Caco-2 (cell line): ENCODE measurements around the gene TTC24. TPM values are rescaled to one million over a fixed set of nuclear protein-coding genes. Genes with fewer than 3 reads are reported as not detected.

Source experiments
- BruUV-seq: library from RNA; stranded (reverse); fragments of 400-500 nt; replicated peaks from 2 replicates; lab custom pipeline; 2021; lab: Mats Ljungman, UMichigan
- CTCF ChIA-PET: fragments of 300-600 bp; sonication (Branson Sonifier 250); formaldehyde crosslinking; loops from one replicate; lab custom pipeline; 2022; ENCODE audit warnings: antibody characterized with exemption; lab: Charles Lee
- POLR2A ChIA-PET: fragments of 300-600 bp; sonication (Branson Sonifier 250); formaldehyde crosslinking; loops from one replicate; lab custom pipeline; 2022; ENCODE audit warnings: antibody characterized with exemption; lab: Charles Lee
- DNase-seq, 2 experiments: peaks; one replicate each; pipeline versions ENCODE4 v3.0.0 to v3.0.0-alpha.2; 2020 to 2022
- H3K27me3 ChIP-seq: replicated peaks from 2 replicates; pipeline ENCODE4 v1.6.0; 2011; ENCODE audit warnings: low read length; ENCODE audit not compliant: control insufficient read depth, insufficient read depth
- H3K36me3 ChIP-seq: 2 replicates; pipeline ENCODE4 v1.5.1; 2011; ENCODE audit warnings: low read length; ENCODE audit not compliant: control insufficient read depth, insufficient read depth
- H3K4me1 ChIP-seq: fragments of 250-450 bp; sonication (Bioruptor Pico); 2 replicates; pipeline ENCODE4 v1.5.1; 2020; ENCODE audit warnings: mild to moderate bottlenecking
- H3K4me3 ChIP-seq: 2 replicates; pipeline ENCODE4 v1.5.1; 2011; ENCODE audit warnings: low read depth, mild to moderate bottlenecking, control low read depth, low read length
- H3K9me3 ChIP-seq: fragments of 250-450 bp; sonication (Bioruptor Pico); 2 replicates; pipeline ENCODE4 v1.5.1; 2020; ENCODE audit warnings: mild to moderate bottlenecking, moderate library complexity
- H3K27ac Mint-ChIP-seq: one replicate; pipeline ENCODE4 v1.8.0; 2022; ENCODE audit warnings: mixed read lengths; ENCODE audit not compliant: unreplicated experiment
- H3K27me3 Mint-ChIP-seq: one replicate; pipeline ENCODE4 v1.8.0; 2022; ENCODE audit warnings: mixed read lengths; ENCODE audit not compliant: insufficient read depth, unreplicated experiment
- H3K36me3 Mint-ChIP-seq: one replicate; pipeline ENCODE4 v1.8.0; 2022; ENCODE audit warnings: mild to moderate bottlenecking, mixed read lengths; ENCODE audit not compliant: insufficient read depth, unreplicated experiment
- H3K4me1 Mint-ChIP-seq: one replicate; pipeline ENCODE4 v1.8.0; 2022; ENCODE audit warnings: low read depth, mixed read lengths; ENCODE audit not compliant: unreplicated experiment
- H3K4me3 Mint-ChIP-seq: one replicate; pipeline ENCODE4 v1.8.0; 2022; ENCODE audit warnings: mild to moderate bottlenecking, moderate library complexity, mixed read lengths; ENCODE audit not compliant: unreplicated experiment
- H3K9me3 Mint-ChIP-seq: one replicate; pipeline ENCODE4 v1.8.0; 2022; ENCODE audit warnings: mixed read lengths; ENCODE audit not compliant: unreplicated experiment
- intact Hi-C: fragments of 100-400 bp; cut with micrococcal nuclease; formaldehyde crosslinking; loops from one replicate; pipeline ENCODE4 v1.10.0; 2022; ENCODE audit not compliant: unreplicated experiment
- total RNA-seq: library from RNA; stranded (reverse); gene quantifications from 2 replicates; pipeline ENCODE4 v1.2.3, GENCODE V29; 2022
- TF ChIP-seq, protein P1 (sequence below), 2 experiments: fragments of 200-600 bp in 1 of 2; IDR thresholded peaks; 1 replicate in 1 of 2; 2 replicates in 1 of 2; pipeline versions ENCODE4 v1.5.1 to v1.8.0; 2011 to 2022; ENCODE audit warnings: antibody characterized with exemption in 1 of 2, control low read depth in 1 of 2, inconsistent platforms in 1 of 2, low read depth in 1 of 2, low read length in 1 of 2, mild to moderate bottlenecking in 1 of 2, moderate library complexity in 1 of 2; ENCODE audit not compliant: insufficient read depth in 1 of 2, severe bottlenecking in 1 of 2, unreplicated experiment in 1 of 2

The TTC24 gene
- total RNA-seq, 1 experiment from 2014 or later = not detected

DNA sequence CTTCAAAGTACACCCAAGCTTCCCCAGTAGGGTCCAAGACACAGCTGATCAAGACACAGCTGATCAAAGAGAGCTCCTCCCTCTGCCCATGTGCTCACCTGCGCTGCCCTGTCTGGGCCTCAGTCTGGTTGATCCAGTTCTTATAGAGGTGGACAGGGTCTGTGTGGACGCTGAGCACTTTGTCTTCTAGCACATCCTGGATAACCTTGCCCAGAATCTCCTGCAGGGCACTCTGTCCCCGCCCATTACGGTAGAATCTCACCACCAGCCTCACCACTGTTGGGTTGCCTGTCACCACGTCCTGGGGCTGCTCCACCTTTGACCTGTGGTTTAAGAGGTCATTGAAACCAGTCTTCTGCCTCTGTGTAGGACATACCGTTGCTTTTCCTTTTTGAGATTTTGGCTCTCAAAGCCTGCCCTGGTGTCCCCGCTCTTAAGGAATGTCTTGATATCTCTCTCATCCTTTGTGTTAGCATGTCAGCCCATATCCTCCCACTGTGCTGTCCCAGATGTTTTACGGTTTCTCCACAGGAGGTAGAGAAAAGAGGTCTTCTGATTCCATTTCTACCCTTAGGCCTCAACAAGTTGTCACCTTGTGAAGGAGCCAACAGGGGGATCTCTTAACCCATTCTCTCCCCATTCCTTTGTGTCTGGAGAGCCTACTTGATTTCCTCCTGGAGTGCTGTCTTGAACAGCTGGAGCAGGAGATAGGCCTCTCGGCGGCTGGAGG is 40.6 kb upstream of the TTC24 start:
- Histone ChIP-seq H3K36me3 (no peaks in the 10 kb centered on the region; the same call in 1 of the 2 replicates), H3K27me3 (no peaks in the 10 kb centered on the region), H3K4me3 (no peak overlapping the region), H3K9me3 (no peaks in the 10 kb centered on the region), H3K4me1 (peaks cover 5% of the 10 kb centered on the region; the same call in 1 of the 2 replicates)
- no peaks in the 10 kb centered on the region for H3K9me3 Mint-ChIP-seq
- ChIA-PET CTCF (no interaction called here), POLR2A (no interaction called here)
- no peak for DNase-seq
- no TSS peak for BruUV-seq
- no peaks in the 10 kb centered on the region for H3K27me3 Mint-ChIP-seq
- intact Hi-C loops = no loop called here
- TF ChIP-seq, protein P1, sequence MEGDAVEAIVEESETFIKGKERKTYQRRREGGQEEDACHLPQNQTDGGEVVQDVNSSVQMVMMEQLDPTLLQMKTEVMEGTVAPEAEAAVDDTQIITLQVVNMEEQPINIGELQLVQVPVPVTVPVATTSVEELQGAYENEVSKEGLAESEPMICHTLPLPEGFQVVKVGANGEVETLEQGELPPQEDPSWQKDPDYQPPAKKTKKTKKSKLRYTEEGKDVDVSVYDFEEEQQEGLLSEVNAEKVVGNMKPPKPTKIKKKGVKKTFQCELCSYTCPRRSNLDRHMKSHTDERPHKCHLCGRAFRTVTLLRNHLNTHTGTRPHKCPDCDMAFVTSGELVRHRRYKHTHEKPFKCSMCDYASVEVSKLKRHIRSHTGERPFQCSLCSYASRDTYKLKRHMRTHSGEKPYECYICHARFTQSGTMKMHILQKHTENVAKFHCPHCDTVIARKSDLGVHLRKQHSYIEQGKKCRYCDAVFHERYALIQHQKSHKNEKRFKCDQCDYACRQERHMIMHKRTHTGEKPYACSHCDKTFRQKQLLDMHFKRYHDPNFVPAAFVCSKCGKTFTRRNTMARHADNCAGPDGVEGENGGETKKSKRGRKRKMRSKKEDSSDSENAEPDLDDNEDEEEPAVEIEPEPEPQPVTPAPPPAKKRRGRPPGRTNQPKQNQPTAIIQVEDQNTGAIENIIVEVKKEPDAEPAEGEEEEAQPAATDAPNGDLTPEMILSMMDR (IDR thresholded peaks at IDR 0.05; ENCODE audit: insufficient read depth in 1 of 2, low read depth in 1 of 2, low read length in 1 of 2, severe bottlenecking in 1 of 2, unreplicated experiment in 1 of 2) = no peak
- H3K4me3 Mint-ChIP-seq = no peak overlapping the region
- H3K36me3 Mint-ChIP-seq = peaks cover 45% of the 10 kb centered on the region
- H3K27ac Mint-ChIP-seq = no peak overlapping the region
- H3K4me1 Mint-ChIP-seq = peaks cover 11% of the 10 kb centered on the region

DNA sequence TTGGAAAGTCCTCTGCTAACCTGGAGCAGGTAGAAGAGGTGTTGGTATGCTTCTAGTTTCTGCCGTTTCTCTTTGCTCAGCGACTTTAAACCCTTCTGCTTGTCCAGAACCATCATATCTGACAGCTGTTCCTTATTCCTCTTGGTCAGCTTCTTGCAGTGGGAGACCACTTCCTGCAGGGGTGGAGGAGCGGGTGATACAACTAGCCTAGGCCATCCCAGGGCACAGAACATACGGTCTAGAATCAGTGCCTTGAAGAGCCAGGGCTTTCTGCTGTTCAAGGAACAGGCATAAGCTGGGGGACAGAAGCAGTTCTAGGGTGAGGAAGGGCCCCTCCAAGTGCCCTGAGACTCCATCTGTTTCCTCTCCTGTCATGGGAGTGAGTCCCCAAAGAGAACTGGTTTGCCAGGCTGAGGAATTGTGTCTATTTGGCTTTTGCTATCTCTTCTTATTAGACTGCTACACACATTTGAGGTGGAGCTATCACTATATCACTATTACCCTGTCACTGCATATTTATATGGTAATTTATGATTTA is 39.6 kb upstream of the TTC24 start:
- no TSS peak for BruUV-seq
- H3K27ac Mint-ChIP-seq = no peak overlapping the region
- peaks cover 40% of the 10 kb centered on the region for H3K36me3 Mint-ChIP-seq
- Histone ChIP-seq H3K36me3 (no peaks in the 10 kb centered on the region; the same call in 1 of the 2 replicates), H3K4me1 (peaks cover 5% of the 10 kb centered on the region; the same call in 1 of the 2 replicates), H3K9me3 (no peaks in the 10 kb centered on the region), H3K27me3 (no peaks in the 10 kb centered on the region), H3K4me3 (no peak overlapping the region)
- CTCF ChIA-PET = no interaction called here
- H3K9me3 Mint-ChIP-seq = no peaks in the 10 kb centered on the region
- TF ChIP-seq, protein P1 (IDR thresholded peaks at IDR 0.05; ENCODE audit: insufficient read depth in 1 of 2, low read depth in 1 of 2, low read length in 1 of 2, severe bottlenecking in 1 of 2, unreplicated experiment in 1 of 2) = no peak
- intact Hi-C loops = no loop called here
- H3K4me3 Mint-ChIP-seq = no peak overlapping the region
- POLR2A ChIA-PET = interaction anchor here (0.6 kb wide), 1 partner anchor 11 kb away, joined by 3 read pairs; no protein-coding TSS in a partner anchor
- DNase-seq = no peak
- H3K4me1 Mint-ChIP-seq = peaks cover 14% of the 10 kb centered on the region
- no peaks in the 10 kb centered on the region for H3K27me3 Mint-ChIP-seq

DNA sequence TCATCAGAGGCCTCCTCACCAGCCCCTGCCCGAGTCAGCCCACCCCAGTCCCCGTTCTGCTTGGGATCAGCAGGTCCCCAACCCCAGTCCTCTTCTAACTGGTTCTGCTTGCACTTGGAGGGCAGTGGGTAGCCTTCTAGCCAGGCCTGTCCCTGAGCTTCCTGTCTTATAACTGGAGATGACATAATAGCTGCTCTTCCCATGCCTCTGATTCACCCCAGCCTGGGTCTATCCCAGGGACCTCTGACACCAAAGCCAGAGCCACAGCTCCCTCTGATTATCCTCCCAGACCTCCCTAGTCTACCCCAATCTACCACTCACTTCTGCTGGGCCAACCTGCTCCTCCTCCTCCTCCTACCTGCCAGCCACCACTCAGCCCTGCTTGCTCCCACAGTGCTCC is 38.6 kb upstream of the TTC24 start:
- Histone ChIP-seq H3K4me3 (no peak overlapping the region), H3K27me3 (no peaks in the 10 kb centered on the region), H3K4me1 (peaks cover 5% of the 10 kb centered on the region; the same call in 1 of the 2 replicates), H3K36me3 (no peaks in the 10 kb centered on the region; the same call in 1 of the 2 replicates), H3K9me3 (no peaks in the 10 kb centered on the region)
- CTCF ChIA-PET = no interaction called here
- intact Hi-C loops = no loop called here
- Mint-ChIP-seq H3K36me3 (peaks cover 40% of the 10 kb centered on the region), H3K9me3 (no peaks in the 10 kb centered on the region), H3K4me3 (no peak overlapping the region), H3K27me3 (no peaks in the 10 kb centered on the region), H3K4me1 (peaks cover 16% of the 10 kb centered on the region), H3K27ac (no peak overlapping the region)
- no peak for DNase-seq
- no TSS peak for BruUV-seq
- POLR2A ChIA-PET = no interaction called here
- TF ChIP-seq, protein P1 (IDR thresholded peaks at IDR 0.05; ENCODE audit: insufficient read depth in 1 of 2, low read depth in 1 of 2, low read length in 1 of 2, severe bottlenecking in 1 of 2, unreplicated experiment in 1 of 2) = no peak
